ENCODE data around the gene EML2.

EML2 gene

GRCh38 chr19:45638930-45639729 lies at the start of gene EML2:
Gene EML2 (minus strand): TSS chr19:45639397. CDS start chr19:45639376, 21 bp downstream.
- peak; percentile 32; the same call in 1 of the 2 replicates for TF ChIP-seq CTCF (IDR thresholded peaks at IDR 0.05)

GRCh38 chr19:45687599-45687998 lies 48.4 kb upstream of the EML2 start:
- TF ChIP-seq CTCF (IDR thresholded peaks at IDR 0.05) = no peak

GRCh38 chr19:45682908-45683307 lies 43.7 kb upstream of the EML2 start:
- TF ChIP-seq CTCF (IDR thresholded peaks at IDR 0.05) = no peak

GRCh38 chr19:45682117-45682516 lies 42.9 kb upstream of the EML2 start:
- TF ChIP-seq CTCF (IDR thresholded peaks at IDR 0.05) = no peak

GRCh38 chr19:45681391-45682015 lies 42.3 kb upstream of the EML2 start:
- peak; percentile 72 for TF ChIP-seq CTCF (IDR thresholded peaks at IDR 0.05)

- no peak for TF ChIP-seq CTCF (IDR thresholded peaks at IDR 0.05)
Observed at GRCh38 chr19:45677351-45678230, 38.4 kb upstream of the EML2 start.

GRCh38 chr19:45676851-45677263 lies 37.7 kb upstream of the EML2 start:
- no peak for TF ChIP-seq CTCF (IDR thresholded peaks at IDR 0.05)

All from LNCAP (cell line).